Common myeloid progenitor, CD34-positive (primary cell): ENCODE data around the gene PCDHB10.
"Not testable (repeated sequence)": the region's sequence is repeated elsewhere in the genome, so short reads cannot be mapped to it uniquely, and the experiment has no call there.

Source experiments
- CTCF ChIA-PET: fragments of 350-600 bp; sonication (Branson Sonifier 250); formaldehyde crosslinking; loops from one replicate; lab custom pipeline; 2021; ENCODE audit warnings: antibody characterized with exemption; lab: Charles Lee
- POLR2A ChIA-PET: fragments of 350-600 bp; sonication (Branson Sonifier 250); formaldehyde crosslinking; loops from one replicate; lab custom pipeline; 2021; ENCODE audit warnings: antibody characterized with exemption; lab: Charles Lee
- DNase-seq, 3 donors: peaks; one replicate each; pipeline versions ENCODE4 v3.0.0 to v3.0.0-alpha.2; 2013
- H3K27ac ChIP-seq, 2 experiments: 1 replicate in 1 of 2; 2 replicates in 1 of 2; pipeline ENCODE4 v1.7.0; 2013; ENCODE audit warnings: inconsistent platforms in 2 of 2, low read length in 2 of 2, mild to moderate bottlenecking in 2 of 2, low read depth in 1 of 2, moderate library complexity in 1 of 2; ENCODE audit not compliant: severe bottlenecking in 2 of 2, insufficient read depth in 1 of 2, poor library complexity in 1 of 2
- H3K27me3 ChIP-seq, 5 experiments: replicated peaks in 2 of 5; 1 replicate in 3 of 5; 2 replicates in 2 of 5; pipeline versions ENCODE4 v1.6.1 to v1.7.0; 2013; ENCODE audit warnings: low read length in 4 of 5, mild to moderate bottlenecking in 2 of 5, moderate library complexity in 2 of 5, inconsistent platforms in 1 of 5; ENCODE audit not compliant: insufficient read depth in 5 of 5, control insufficient read depth in 4 of 5
- H3K36me3 ChIP-seq, 4 experiments: 1 replicate in 2 of 4; 2 replicates in 2 of 4; pipeline versions ENCODE4 v1.6.1 to v1.7.0; 2013; ENCODE audit warnings: low read length in 3 of 4, control low read depth in 1 of 4, mild to moderate bottlenecking in 1 of 4; ENCODE audit not compliant: control insufficient read depth in 4 of 4, insufficient read depth in 4 of 4
- H3K4me1 ChIP-seq, 4 experiments: 1 replicate in 3 of 4; 2 replicates in 1 of 4; pipeline versions ENCODE4 v1.6.1 to v1.7.1; 2013; ENCODE audit warnings: low read length in 3 of 4, mild to moderate bottlenecking in 3 of 4, control low read depth in 1 of 4, inconsistent platforms in 1 of 4, moderate library complexity in 1 of 4; ENCODE audit not compliant: control insufficient read depth in 4 of 4, insufficient read depth in 4 of 4; ENCODE audit errors: control extremely low read depth in 1 of 4
- H3K4me3 ChIP-seq, 7 experiments: 1 replicate in 4 of 7; 2 replicates in 3 of 7; pipeline versions ENCODE4 v1.5.1 to v1.7.0; 2013; ENCODE audit warnings: mild to moderate bottlenecking in 7 of 7, low read length in 6 of 7, moderate library complexity in 6 of 7, inconsistent platforms in 2 of 7, low read depth in 2 of 7, control low read depth in 1 of 7; ENCODE audit not compliant: insufficient read depth in 4 of 7, control insufficient read depth in 1 of 7; ENCODE audit errors: extremely low read depth in 1 of 7
- H3K9me3 ChIP-seq, 5 experiments: 1 replicate in 4 of 5; 2 replicates in 1 of 5; pipeline versions ENCODE4 v1.6.1 to v1.7.1; 2013; ENCODE audit warnings: low read length in 4 of 5, mild to moderate bottlenecking in 2 of 5, inconsistent platforms in 1 of 5, low read depth in 1 of 5, moderate library complexity in 1 of 5; ENCODE audit not compliant: control insufficient read depth in 4 of 5, insufficient read depth in 2 of 5; ENCODE audit errors: control extremely low read depth in 1 of 5
- WGBS: methylation state at CpG from one replicate; pipeline ENCODE4 v1.1.5; 2013; ENCODE audit not compliant: insufficient coverage; 5-methylcytosine and 5-hydroxymethylcytosine counted together

PCDHB10 gene

GRCh38 chr5:141177577-141178191, 14.5 kb upstream of the PCDHB10 start, which contains the start of gene PCDHB8:
Gene PCDHB8 (plus strand): TSS chr5:141177790. CDS start chr5:141178035, 245 bp downstream.
- H3K4me1 ChIP-seq, POLR2A ChIA-PET, H3K36me3 ChIP-seq, DNase-seq, H3K27ac ChIP-seq, H3K4me3 ChIP-seq: not testable (repeated sequence)
- Histone ChIP-seq H3K27me3 (peaks cover 13 to 53% (median 19%) of the 10 kb centered on the region in 5 experiments), H3K9me3 (peaks cover 7 to 50% (median 27%) of the 10 kb centered on the region in 5 experiments)
- CTCF ChIA-PET, result interaction anchor here (0.8 to 1.1 kb wide), 2 partner anchors 42 to 241 kb away, joined by 3 to 4 read pairs; no protein-coding TSS in a partner anchor
- 31% methylated on average over 8 of the region's 18 CpGs for WGBS

- DNase-seq, H3K4me3 ChIP-seq, POLR2A ChIA-PET, H3K36me3 ChIP-seq, H3K27ac ChIP-seq, CTCF ChIA-PET, H3K4me1 ChIP-seq: not testable (repeated sequence)
- WGBS, result 34% methylated on average over 16 of the region's 39 CpGs
- H3K27me3 ChIP-seq, result peaks cover 5 to 50% (median 26%) of the 10 kb centered on the region in 5 experiments
- peaks cover 7 to 46% (median 31%) of the 10 kb centered on the region in 5 experiments for H3K9me3 ChIP-seq
Observed at GRCh38 chr5:141179371-141179770, 12.8 kb upstream of the PCDHB10 start.

GRCh38 chr5:141179876-141180275, 12.3 kb upstream of the PCDHB10 start:
- H3K36me3 ChIP-seq, H3K4me1 ChIP-seq, H3K27ac ChIP-seq, H3K4me3 ChIP-seq, POLR2A ChIA-PET, DNase-seq, CTCF ChIA-PET: not testable (repeated sequence)
- 27% methylated on average over 22 of the region's 32 CpGs for WGBS
- Histone ChIP-seq H3K27me3 (peaks cover 5 to 51% (median 24%) of the 10 kb centered on the region in 5 experiments), H3K9me3 (peaks cover 7 to 44% (median 29%) of the 10 kb centered on the region in 5 experiments)

GRCh38 chr5:141180313-141180712, 11.8 kb upstream of the PCDHB10 start:
- H3K36me3 ChIP-seq, result no peaks in the 10 kb centered on the region
- no peaks in the 10 kb centered on the region for H3K4me1 ChIP-seq
- peaks cover 7 to 40% (median 26%) of the 10 kb centered on the region in 5 experiments for H3K9me3 ChIP-seq
- H3K27me3 ChIP-seq, result peaks cover 4 to 49% (median 21%) of the 10 kb centered on the region in 5 experiments
- H3K4me3 ChIP-seq, result no peak overlapping the region
- ChIA-PET POLR2A (no interaction called here), CTCF (no interaction called here)
- no peak for DNase-seq
- no peak overlapping the region for H3K27ac ChIP-seq
- no CpG with 5 or more reads among the region's 1 CpG for WGBS

- ChIA-PET POLR2A (no interaction called here), CTCF (no interaction called here)
- DNase-seq, result no peak
- H3K27ac ChIP-seq, result no peak within 1 kb of the TSS
- peaks cover 2 to 51% (median 19%) of the 10 kb centered on the region in 5 experiments for H3K27me3 ChIP-seq
- no peak within 1 kb of the TSS for H3K4me3 ChIP-seq
- 15% methylated on average over 11 of the region's 13 CpGs for WGBS
- H3K9me3 ChIP-seq, result peaks cover 4 to 37% (median 30%) of the 10 kb centered on the region in 5 experiments
- no peaks in the 10 kb centered on the region for H3K4me1 ChIP-seq
- no peaks in the 10 kb centered on the region for H3K36me3 ChIP-seq
Observed at GRCh38 chr5:141182248-141182647, 9.9 kb upstream of the PCDHB10 start, which contains the start of gene PCDHB16. Gene PCDHB16 (plus strand): TSS chr5:141182387. CDS start chr5:141182560, 173 bp downstream.

GRCh38 chr5:141184117-141184855, 7.9 kb upstream of the PCDHB10 start:
- H3K36me3 ChIP-seq, H3K27ac ChIP-seq, CTCF ChIA-PET, POLR2A ChIA-PET, H3K4me3 ChIP-seq, H3K4me1 ChIP-seq, DNase-seq: not testable (repeated sequence)
- WGBS, result 30% methylated on average over 8 of the region's 69 CpGs
- peaks cover 2 to 54% (median 17%) of the 10 kb centered on the region in 5 experiments for H3K27me3 ChIP-seq
- peaks cover 4 to 33% (median 26%) of the 10 kb centered on the region in 5 experiments for H3K9me3 ChIP-seq
